ENCODE data around the gene PDE8B.

PDE8B gene

GRCh38 chr5:77328930-77329647 lies 118.6 kb downstream of the PDE8B start:
- Histone ChIP-seq H3K27me3 (replicated peaks) (no peaks in the 10 kb centered on the region), H3K27ac (no peak overlapping the region), H3K4me3 (ENCODE audit: low read depth, low read length) (no peak overlapping the region), H3K36me3 (replicated peaks) (no peaks in the 10 kb centered on the region)
- TF ChIP-seq, protein P1, sequence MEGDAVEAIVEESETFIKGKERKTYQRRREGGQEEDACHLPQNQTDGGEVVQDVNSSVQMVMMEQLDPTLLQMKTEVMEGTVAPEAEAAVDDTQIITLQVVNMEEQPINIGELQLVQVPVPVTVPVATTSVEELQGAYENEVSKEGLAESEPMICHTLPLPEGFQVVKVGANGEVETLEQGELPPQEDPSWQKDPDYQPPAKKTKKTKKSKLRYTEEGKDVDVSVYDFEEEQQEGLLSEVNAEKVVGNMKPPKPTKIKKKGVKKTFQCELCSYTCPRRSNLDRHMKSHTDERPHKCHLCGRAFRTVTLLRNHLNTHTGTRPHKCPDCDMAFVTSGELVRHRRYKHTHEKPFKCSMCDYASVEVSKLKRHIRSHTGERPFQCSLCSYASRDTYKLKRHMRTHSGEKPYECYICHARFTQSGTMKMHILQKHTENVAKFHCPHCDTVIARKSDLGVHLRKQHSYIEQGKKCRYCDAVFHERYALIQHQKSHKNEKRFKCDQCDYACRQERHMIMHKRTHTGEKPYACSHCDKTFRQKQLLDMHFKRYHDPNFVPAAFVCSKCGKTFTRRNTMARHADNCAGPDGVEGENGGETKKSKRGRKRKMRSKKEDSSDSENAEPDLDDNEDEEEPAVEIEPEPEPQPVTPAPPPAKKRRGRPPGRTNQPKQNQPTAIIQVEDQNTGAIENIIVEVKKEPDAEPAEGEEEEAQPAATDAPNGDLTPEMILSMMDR (IDR thresholded peaks at IDR 0.05; ENCODE audit: low read depth, low read length, missing control alignments), result no peak
- DNase-seq, result no peak
- in situ Hi-C loops (cut with HindIII; ENCODE audit: low pct_ligation_motif_present, low sequenced_read_pairs), result no loop called here

DNA sequence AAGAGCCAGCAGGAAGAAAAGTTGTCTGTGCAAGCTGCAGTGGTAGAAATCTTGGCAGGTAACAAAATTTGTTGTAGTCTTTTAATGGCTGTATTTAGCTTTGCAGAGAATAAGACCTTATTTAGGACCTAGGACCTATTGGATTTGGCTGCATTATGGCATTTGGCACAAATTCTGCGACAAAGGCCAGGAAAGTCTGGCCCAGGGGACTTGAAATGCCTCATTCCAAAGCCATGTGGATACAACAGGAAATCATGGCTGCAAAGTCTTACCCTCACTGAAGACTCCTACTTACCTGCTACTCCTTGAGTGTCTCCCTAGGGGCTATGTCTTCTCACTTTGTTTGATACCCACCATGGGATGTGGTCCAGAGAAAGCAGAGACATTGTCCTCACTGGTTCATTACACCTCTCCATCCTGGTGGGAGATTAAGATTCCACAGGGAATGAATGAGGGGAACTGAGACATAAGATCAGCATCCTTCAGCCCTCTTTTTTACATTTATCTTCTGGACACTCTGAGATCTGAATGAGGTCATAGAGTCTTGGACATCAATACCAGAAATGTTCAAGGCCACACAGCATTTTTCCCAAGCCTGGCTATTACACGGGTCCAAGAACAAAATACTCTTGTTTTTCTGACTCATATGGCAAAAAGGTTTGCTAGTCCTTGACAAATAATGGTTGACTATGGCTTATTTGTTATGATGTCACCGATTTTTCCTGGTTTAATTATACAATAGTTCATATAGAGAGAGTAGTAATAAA lies 119.4 kb downstream of the PDE8B start:
- Histone ChIP-seq H3K27ac (no peak overlapping the region), H3K4me3 (ENCODE audit: low read depth, low read length) (no peak overlapping the region), H3K36me3 (replicated peaks) (no peaks in the 10 kb centered on the region), H3K27me3 (replicated peaks) (no peaks in the 10 kb centered on the region)
- in situ Hi-C loops (cut with HindIII; ENCODE audit: low pct_ligation_motif_present, low sequenced_read_pairs), result no loop called here
- DNase-seq, result no peak
- TF ChIP-seq, protein P1 (IDR thresholded peaks at IDR 0.05; ENCODE audit: low read depth, low read length, missing control alignments), result no peak

DNA sequence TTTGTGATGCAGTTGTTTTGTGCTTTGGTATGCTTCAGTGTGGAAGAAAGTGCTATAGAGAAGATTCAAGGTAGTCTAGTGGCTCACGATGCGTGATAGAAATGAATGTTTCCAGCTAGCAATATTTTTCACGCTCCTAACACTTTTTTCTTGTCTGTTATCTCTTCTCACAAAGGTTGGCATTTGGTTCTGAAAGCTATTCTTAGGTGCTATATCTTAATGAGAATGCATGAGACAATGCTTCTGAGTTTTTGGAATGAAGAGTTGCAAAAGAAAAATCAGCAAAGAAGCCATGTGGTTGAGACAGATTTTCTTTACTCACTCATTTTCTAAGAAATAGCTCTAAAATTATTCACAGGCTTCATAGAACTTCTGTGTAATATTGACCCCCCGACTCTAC lies 122.6 kb downstream of the PDE8B start:
- DNase-seq, result no peak
- in situ Hi-C loops (cut with HindIII; ENCODE audit: low pct_ligation_motif_present, low sequenced_read_pairs), result no loop called here
- Histone ChIP-seq H3K36me3 (replicated peaks) (no peaks in the 10 kb centered on the region), H3K27me3 (replicated peaks) (no peaks in the 10 kb centered on the region), H3K4me3 (ENCODE audit: low read depth, low read length) (no peak overlapping the region), H3K27ac (no peak overlapping the region)
- TF ChIP-seq, protein P1 (IDR thresholded peaks at IDR 0.05; ENCODE audit: low read depth, low read length, missing control alignments), result no peak

- TF ChIP-seq, protein P1 (IDR thresholded peaks at IDR 0.05; ENCODE audit: low read depth, low read length, missing control alignments), result no peak
- Histone ChIP-seq H3K27ac (no peak overlapping the region), H3K27me3 (replicated peaks) (no peaks in the 10 kb centered on the region), H3K4me3 (ENCODE audit: low read depth, low read length) (no peak overlapping the region), H3K36me3 (replicated peaks) (no peaks in the 10 kb centered on the region)
- DNase-seq, result no peak
- in situ Hi-C loops (cut with HindIII; ENCODE audit: low pct_ligation_motif_present, low sequenced_read_pairs), result no loop called here
Observed at GRCh38 chr5:77333451-77334123, 123.1 kb downstream of the PDE8B start.

DNA sequence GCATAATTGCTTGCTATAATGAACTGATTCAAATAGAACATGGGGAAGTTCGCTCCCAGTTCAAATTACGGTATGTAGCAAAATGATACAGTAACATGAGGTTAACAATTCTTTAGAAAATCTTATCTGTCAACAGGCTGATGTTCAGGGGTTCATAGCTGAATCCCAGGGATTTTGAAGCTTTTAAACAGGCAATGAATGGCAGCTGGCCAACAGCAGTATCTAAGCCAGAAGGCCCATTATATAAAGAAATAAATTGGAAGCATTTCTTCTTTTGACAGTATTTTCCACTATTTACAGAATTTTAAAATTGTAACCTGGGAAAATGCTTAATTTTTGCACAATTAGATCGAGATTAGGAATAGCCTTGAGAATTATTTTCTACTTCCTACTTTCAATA lies 126.8 kb downstream of the PDE8B start:
- no peaks in the 10 kb centered on the region for H3K36me3 ChIP-seq (replicated peaks)
- no peak overlapping the region for H3K4me3 ChIP-seq (ENCODE audit: low read depth, low read length)
- no peak for DNase-seq
- H3K27me3 ChIP-seq (replicated peaks), result no peaks in the 10 kb centered on the region
- TF ChIP-seq, protein P1 (IDR thresholded peaks at IDR 0.05; ENCODE audit: low read depth, low read length, missing control alignments), result no peak
- no peak overlapping the region for H3K27ac ChIP-seq
- in situ Hi-C loops (cut with HindIII; ENCODE audit: low pct_ligation_motif_present, low sequenced_read_pairs), result no loop called here

Measured in brain microvascular endothelial cell (primary cell).